Measurements from ENCODE around the gene PCNX3. TPM values are rescaled to one million over a fixed set of nuclear protein-coding genes. Genes with fewer than 3 reads are reported as not detected.

The PCNX3 gene
- total RNA-seq, 1 experiment from 2014 or later, result 50.4 TPM

GRCh38 chr11:65642014-65642671, 26.6 kb downstream of the PCNX3 start:
- no peak overlapping the region for H3K9ac ChIP-seq (ENCODE audit: low read length)
- CTCF ChIA-PET, result no interaction called here
- no peaks in the 10 kb centered on the region for H3K9me3 ChIP-seq (ENCODE audit: control insufficient read depth in 1 of 2, insufficient read depth in 1 of 2, low read depth in 1 of 2, low read length in 2 of 2)
- no peak overlapping the region for H3K4me2 ChIP-seq (ENCODE audit: low read length)
- H3K79me2 ChIP-seq (ENCODE audit: insufficient read depth, low read length), result peaks cover 13% of the 10 kb centered on the region; the same call in 1 of the 2 replicates
- RAD21 ChIA-PET (ENCODE audit: low non-redundant PET in 1 of 2, low total read pairs in 2 of 2, uncharacterized antibody in 2 of 2, unreplicated experiment in 2 of 2), result no interaction called here
- POLR2A ChIA-PET, result no interaction called here
- TF ChIP-seq CEBPB (IDR thresholded peaks at IDR 0.05; ENCODE audit: low read depth) (no peak), ATF3 (IDR thresholded peaks at IDR 0.05) (no peak), REST (IDR thresholded peaks at IDR 0.05; ENCODE audit: low read depth) (no peak), CBX3 (IDR thresholded peaks at IDR 0.05; ENCODE audit: low read depth) (no peak), SIN3A (IDR thresholded peaks at IDR 0.05; ENCODE audit: low read depth) (no peak)
- no peaks in the 10 kb centered on the region for H3K27me3 ChIP-seq (ENCODE audit: insufficient read depth, low read length)
- H4K20me1 ChIP-seq (ENCODE audit: insufficient read depth), result no peaks in the 10 kb centered on the region
- H2AFZ ChIP-seq (ENCODE audit: low read depth, low read length, poor library complexity, severe bottlenecking), result no peak overlapping the region
- no TSS peak for BruUV-seq (replicated peaks)
- H3K9me2 ChIP-seq (ENCODE audit: insufficient read depth), result no peaks in the 10 kb centered on the region
- H3K4me3 ChIP-seq (replicated peaks in 1 of 2; ENCODE audit: low read depth in 1 of 2, low read length in 2 of 2), result no peak overlapping the region
- peaks cover 0 to 7% of the 10 kb centered on the region in 2 experiments; a peak in 1 of 4 replicates for H3K36me3 ChIP-seq (ENCODE audit: control insufficient read depth in 1 of 2, insufficient read depth in 2 of 2, low read length in 2 of 2)
- ATAC-seq (no peak), DNase-seq (ENCODE audit: low read depth, low spot score) (no peak)
- H3K4me1 ChIP-seq (ENCODE audit: control insufficient read depth in 1 of 2, insufficient read depth in 2 of 2, low read length in 2 of 2), result peaks cover 36 to 69% of the 10 kb centered on the region in 2 experiments
- intact Hi-C loops (cut with micrococcal nuclease), result no loop called here
- H3K27ac ChIP-seq (ENCODE audit: low read depth, low read length), result no peak overlapping the region

Measured in HCT116 (cell line).